K562 (cell line): ENCODE data around the gene HOXA7. TPM values are rescaled to one million over a fixed set of nuclear protein-coding genes. Genes with fewer than 3 reads are reported as not detected.

Experiments used
- ATAC-seq: fragments of 200-7000 bp; cut with Tn5 transposase; 3 replicates; pipeline ENCODE4 v1.9.1; 2020; ENCODE audit warnings: moderate library complexity
- BruUV-seq: library from RNA; stranded (reverse); fragments of 400-500 nt; replicated peaks from 2 replicates; lab custom pipeline; 2021; lab: Mats Ljungman, UMichigan
- CTCF ChIA-PET: fragments of 300-600 bp; formaldehyde crosslinking; extraction: SDS; loops from one replicate; lab custom pipeline; 2021; ENCODE audit warnings: low intra/inter-chr PET ratio; lab: Yijun Ruan, JAX
- POLR2A ChIA-PET: fragments of 300-600, 350-650 bp; sonication (Branson Sonifier 250); formaldehyde crosslinking; extraction: SDS; loops from one replicate; lab custom pipeline; 2021; ENCODE audit warnings: antibody characterized with exemption, inconsistent platforms; lab: Yijun Ruan, JAX
- DNase-seq, 4 experiments: peaks; one replicate each; pipeline versions ENCODE4 v3.0.0 to v3.0.0-alpha.2; 2011 to 2018; ENCODE audit warnings: low spot score in 3 of 4, mixed read lengths in 3 of 4; ENCODE audit errors: extremely low read depth in 1 of 4
- FAIRE-seq: peaks from 2 replicates; lab custom pipeline; 2011; peaks lifted over from hg19 to GRCh38; lab: Jason Lieb, UNC
- H2AFZ ChIP-seq: 2 replicates; pipeline ENCODE4 v1.6.0; 2011; ENCODE audit warnings: low read depth, low read length, control low read depth, inconsistent platforms
- H3K27ac ChIP-seq: fragments of 200-600 bp; 3 replicates; pipeline ENCODE4 v1.8.0; 2011; ENCODE audit warnings: low read depth, mild to moderate bottlenecking, control low read depth, inconsistent platforms, low read length, moderate library complexity, mixed read lengths; ENCODE audit errors: extremely low read depth
- H3K27me3 ChIP-seq, 2 experiments: fragments of 300-600 bp in 1 of 2; 2 replicates in 1 of 2; 3 replicates in 1 of 2; pipeline versions ENCODE4 v1.6.0 to v1.8.0; 2011; ENCODE audit warnings: inconsistent platforms in 2 of 2, low read length in 2 of 2, mild to moderate bottlenecking in 1 of 2, mixed read lengths in 1 of 2, moderate library complexity in 1 of 2; ENCODE audit not compliant: control insufficient read depth in 2 of 2, insufficient read depth in 2 of 2
- H3K36me3 ChIP-seq: fragments of 300-600 bp; 3 replicates; pipeline ENCODE4 v1.8.0; 2011; ENCODE audit warnings: mild to moderate bottlenecking, low read length, inconsistent platforms; ENCODE audit not compliant: control insufficient read depth, insufficient read depth
- H3K4me1 ChIP-seq, 2 experiments: fragments of 200-600 bp in 1 of 2; replicated peaks in 1 of 2; 2 replicates in 1 of 2; 3 replicates in 1 of 2; pipeline versions ENCODE4 v1.5.1 to v1.8.0; 2011; ENCODE audit warnings: inconsistent platforms in 2 of 2, low read length in 2 of 2, mild to moderate bottlenecking in 1 of 2, mixed read lengths in 1 of 2, moderate library complexity in 1 of 2; ENCODE audit not compliant: control insufficient read depth in 2 of 2, insufficient read depth in 2 of 2
- H3K4me2 ChIP-seq: 2 replicates; pipeline ENCODE4 v1.6.1; 2011; ENCODE audit warnings: low read length, control low read depth, inconsistent platforms, mixed read lengths; ENCODE audit not compliant: insufficient read depth
- H3K4me3 ChIP-seq: fragments of 200-600 bp; sonication (generic), shearing (Covaris generic); 2 replicates; pipeline ENCODE4 v1.5.1; 2016; ENCODE audit warnings: control low read depth, inconsistent platforms
- H3K79me2 ChIP-seq: fragments of 200-600 bp; 3 replicates; pipeline ENCODE4 v1.8.0; 2011; ENCODE audit warnings: low read length, inconsistent platforms; ENCODE audit not compliant: control insufficient read depth, insufficient read depth
- H3K9ac ChIP-seq, 2 experiments: 2 replicates each; pipeline versions ENCODE4 v1.6.0 to v1.6.1; 2011; ENCODE audit warnings: low read depth in 2 of 2, low read length in 2 of 2, control low read depth in 1 of 2, inconsistent platforms in 1 of 2, mild to moderate bottlenecking in 1 of 2, mixed read lengths in 1 of 2; ENCODE audit not compliant: insufficient read depth in 1 of 2
- H3K9me1 ChIP-seq: one replicate; pipeline ENCODE4 v1.6.0; 2011; ENCODE audit warnings: inconsistent platforms, mild to moderate bottlenecking, low read length, moderate library complexity; ENCODE audit not compliant: control insufficient read depth, insufficient read depth
- H3K9me3 ChIP-seq: replicated peaks from 2 replicates; pipeline ENCODE4 v1.5.1; 2011; ENCODE audit warnings: low read depth, low read length, inconsistent platforms; ENCODE audit not compliant: control insufficient read depth, insufficient read depth
- H4K20me1 ChIP-seq: replicated peaks from 2 replicates; pipeline ENCODE4 v1.6.1; 2011; ENCODE audit warnings: low read length, inconsistent platforms, mixed read lengths; ENCODE audit not compliant: control insufficient read depth, insufficient read depth
- ARHGAP35 ChIP-seq: fragments of 450-650 bp; IDR thresholded peaks from 2 replicates; pipeline ENCODE4 v1.6.1; 2018; ENCODE audit not compliant: partially characterized antibody
- CEBPG ChIP-seq, 3 experiments: fragments of 200-800 bp in 1 of 3; sonication (Bioruptor generic) in 1 of 3; sonication (generic) in 1 of 3; formaldehyde crosslinking in 1 of 3; IDR thresholded peaks in 2 of 3; conservative IDR thresholded peaks in 1 of 3; 2 replicates each; pipeline versions ENCODE4 v1.6.1 to v1.8.0; 2016 to 2022; ENCODE audit warnings: missing compliant biosample characterization in 2 of 3, missing genetic modification characterization in 2 of 3, mild to moderate bottlenecking in 1 of 3, missing genetic modification reagents in 1 of 3
- DIDO1 ChIP-seq: fragments of 450-650 bp; IDR thresholded peaks from 2 replicates; pipeline ENCODE4 v1.6.1; 2016; ENCODE audit warnings: low read depth, missing biosample characterization, missing genetic modification characterization
- ETV5 ChIP-seq: sonication (generic); formaldehyde crosslinking; IDR thresholded peaks from 2 replicates; pipeline ENCODE4 v1.4.0; 2020; ENCODE audit warnings: low read depth, mild to moderate bottlenecking, missing genetic modification reagents
- FUS ChIP-seq: fragments of 200-400 bp; formaldehyde crosslinking; optimal IDR thresholded peaks from 2 replicates; pipeline ENCODE3; 2017; ENCODE audit warnings: low read depth, low read length
- NEUROD1 ChIP-seq: fragments of 150-350 bp; IDR thresholded peaks from 2 replicates; pipeline ENCODE4 v1.6.1; 2014; ENCODE audit warnings: borderline replicate concordance, low read length, low read depth; ENCODE audit not compliant: partially characterized antibody
- NR2F6 ChIP-seq: fragments of 450-650 bp; formaldehyde crosslinking; IDR thresholded peaks from 2 replicates; pipeline ENCODE4 v1.4.0; 2020; ENCODE audit warnings: mild to moderate bottlenecking
- RBFOX2 ChIP-seq: fragments of 200-400 bp; formaldehyde crosslinking; IDR thresholded peaks from 2 replicates; pipeline ENCODE4 v1.6.1; 2017; ENCODE audit warnings: low read depth, mild to moderate bottlenecking, low read length, moderate library complexity
- RFX1 ChIP-seq: fragments of 450-650 bp; IDR thresholded peaks from 2 replicates; pipeline ENCODE4 v1.6.1; 2016; ENCODE audit warnings: mild to moderate bottlenecking, moderate library complexity
- SIRT6 ChIP-seq: IDR thresholded peaks from one replicate; pipeline ENCODE4 v1.6.1; 2012; ENCODE audit warnings: low read depth, mild to moderate bottlenecking, control low read depth, inconsistent platforms, low read length, moderate library complexity
- SMARCA4 ChIP-seq: fragments of 450-650 bp; IDR thresholded peaks from 2 replicates; pipeline ENCODE4 v1.6.1; 2016
- STAG1 ChIP-seq: sonication (generic); formaldehyde crosslinking; IDR thresholded peaks from 2 replicates; pipeline ENCODE4 v1.5.0; 2020; ENCODE audit warnings: missing genetic modification reagents, borderline replicate concordance
- TGIF2 ChIP-seq: sonication (generic); formaldehyde crosslinking; IDR thresholded peaks from 2 replicates; pipeline ENCODE4 v1.8.1; 2022; ENCODE audit warnings: mild to moderate bottlenecking, missing genetic modification reagents, moderate library complexity
- XRCC3 ChIP-seq: fragments of 450-650 bp; IDR thresholded peaks from 2 replicates; pipeline ENCODE4 v1.6.1; 2017; ENCODE audit warnings: mild to moderate bottlenecking, moderate library complexity
- ZNF212 ChIP-seq: fragments of 450-650 bp; formaldehyde crosslinking; IDR thresholded peaks from 2 replicates; pipeline ENCODE4 v1.4.0; 2020; ENCODE audit warnings: mild to moderate bottlenecking
- ZNF407 ChIP-seq: fragments of 450-650 bp; IDR thresholded peaks from 2 replicates; pipeline ENCODE4 v1.6.1; 2016; ENCODE audit warnings: low read depth
- ZNF695 ChIP-seq: fragments of 450-650 bp; formaldehyde crosslinking; IDR thresholded peaks from 2 replicates; pipeline ENCODE4 v1.4.0; 2020; ENCODE audit warnings: mild to moderate bottlenecking, moderate library complexity
- WGBS: fragments of 100-300 bp; shearing (Covaris generic); methylation state at CpG from one replicate; pipeline ENCODE4 v1.1.6; 2016; ENCODE audit warnings: low coverage, mixed read lengths; ENCODE audit not compliant: insufficient coverage; ENCODE audit errors: missing lambda C conversion rate; 5-methylcytosine and 5-hydroxymethylcytosine counted together
- in situ Hi-C: fragments of 300-500 bp; cut with MboI; formaldehyde crosslinking; loops from 4 replicates; pipeline ENCODE4 v1.15.0; 2018; ENCODE audit warnings: inconsistent platforms, mixed read lengths
- intact Hi-C: fragments of 100-400 bp; cut with micrococcal nuclease; formaldehyde crosslinking; loops from 2 replicates; pipeline ENCODE4 v1.14.2; 2022
- polyA plus RNA-seq, 8 experiments: library from polyadenylated mRNA; depleted of rRNA in 4 of 8; stranded (reverse) in 5 of 8; unstranded in 3 of 8; fragments of >200 nt; fragmentation: Nextera tagmentation in 2 of 8; fragmentation: Illumina TruSeq in 1 of 8; extraction: Ambion mirVana in 2 of 8; extraction: Trizol in 1 of 8; gene quantifications; 2 replicates each; pipeline versions ENCODE4 v1.2.1 to v1.2.3, GENCODE V29; 2011 to 2014; ENCODE audit warnings: inconsistent platforms in 1 of 8, missing spikeins in 1 of 8
- total RNA-seq, 7 experiments: library from RNA; depleted of rRNA in 6 of 7; stranded (reverse); fragments of >200 nt in 6 of 7; fragmentation: Illumina TruSeq in 2 of 7; extraction: Trizol in 2 of 7; gene quantifications; 2 replicates each; pipeline versions ENCODE4 v1.2.1 to v1.2.3, GENCODE V29; 2011 to 2021; ENCODE audit warnings: low replicate concordance in 1 of 7

HOXA7 gene
- total and polyA plus RNA-seq, 9 of the 15 experiments (the other 6 are each of a cell fraction or from before 2014, with no cell fraction given) = not detected

GRCh38 chr7:27182285-27182841 is 25.9 kb upstream of the HOXA7 start:
- H3K9me1 ChIP-seq = no peaks in the 10 kb centered on the region
- no TSS peak for BruUV-seq
- H3K79me2 ChIP-seq = no peaks in the 10 kb centered on the region
- no peak overlapping the region for H3K27ac ChIP-seq
- no peak for DNase-seq
- H3K9me3 ChIP-seq = no peaks in the 10 kb centered on the region; the same call in 1 of the 2 replicates
- 0% methylated on average over 4 of the region's 4 CpGs for WGBS
- H3K4me2 ChIP-seq = no peak overlapping the region
- peaks cover 43 to 70% of the 10 kb centered on the region in 2 experiments for H3K27me3 ChIP-seq
- intact Hi-C loops = no loop called here
- no peak for FAIRE-seq
- no peak overlapping the region for H2AFZ ChIP-seq
- no peaks in the 10 kb centered on the region for H4K20me1 ChIP-seq
- in situ Hi-C loops = no loop called here
- no peak for ATAC-seq
- H3K36me3 ChIP-seq = no peaks in the 10 kb centered on the region
- H3K4me1 ChIP-seq = peaks cover 0 to 24% of the 10 kb centered on the region in 2 experiments; a peak in 2 of 5 replicates
- H3K9ac ChIP-seq = no peak overlapping the region
- H3K4me3 ChIP-seq = no peak overlapping the region
- CTCF ChIA-PET = no interaction called here
- POLR2A ChIA-PET = no interaction called here
- TF ChIP-seq FUS (no peak), ARHGAP35 (no peak), TGIF2 (CRISPR knock-in tag) (no peak), STAG1 (CRISPR knock-in tag) (no peak), SIRT6 (no peak), ETV5 (CRISPR knock-in tag) (no peak), NEUROD1 (no peak), CEBPG (CRISPR knock-in tag; IDR thresholded peaks at IDR 0.05) (no peak), CEBPG (tag; conservative IDR thresholded peaks at IDR 0.05 in 1 of 2, IDR thresholded peaks at IDR 0.05 in 1 of 2) (no peak), RFX1 (no peak), ZNF212 (CRISPR knock-in tag) (no peak), DIDO1 (tag) (no peak), XRCC3 (no peak), RBFOX2 (no peak), SMARCA4 (no peak), ZNF407 (no peak), NR2F6 (CRISPR knock-in tag) (no peak), ZNF695 (CRISPR knock-in tag) (no peak)
